ENCODE data around the gene DNAH14. TPM values are rescaled to one million over a fixed set of nuclear protein-coding genes. Genes with fewer than 3 reads are reported as not detected.

DNAH14 gene
- total and polyA plus RNA-seq, 2 donors (not counting 1 experiment from before 2014, with no cell fraction given): not detected

GRCh38 chr1:225435957-225436392, 506.5 kb downstream of the DNAH14 start:
- 8% methylated on average over 6 of the region's 6 CpGs for WGBS (ENCODE audit: insufficient coverage)

More at GRCh38 chr1:225435957-225436392, 506.5 kb downstream of the DNAH14 start:
- Mint-ChIP-seq H3K27ac (peak overlapping the region; percentile 60), H3K4me3 (peak overlapping the region; percentile 36), H3K4me1 (peaks cover 35% of the 10 kb centered on the region), H3K27me3 (no peaks in the 10 kb centered on the region), H3K9me3 (ENCODE audit: insufficient read depth) (no peaks in the 10 kb centered on the region)
- peak overlapping the region; percentile 2 for H3K9ac ChIP-seq (ENCODE audit: low read length)
- no peaks in the 10 kb centered on the region for H4K20me1 ChIP-seq (ENCODE audit: control insufficient read depth, insufficient read depth, low read length, poor library complexity, severe bottlenecking)
- peak; percentile 53 for DNase-seq
- peak overlapping the region; percentile 30 to 37 for H3K27ac ChIP-seq (ENCODE audit: low read length in 2 of 2)
- H3K9me3 ChIP-seq (ENCODE audit: control extremely low read depth in 1 of 3, control insufficient read depth in 2 of 3, insufficient read depth in 1 of 3, low read length in 2 of 3): peaks cover 0 to 6% (median 0%) of the 10 kb centered on the region in 3 donors
- peak; percentile 81 for ATAC-seq (ENCODE audit: low read depth)
- H3K4me2 ChIP-seq (replicated peaks; ENCODE audit: low read depth, low read length, poor library complexity, severe bottlenecking): peak overlapping the region; percentile 56
- H3K4me1 ChIP-seq (ENCODE audit: control insufficient read depth in 2 of 2, insufficient read depth in 2 of 2, low read length in 2 of 2): peaks cover 26 to 39% of the 10 kb centered on the region in 2 donors
- peak overlapping the region; percentile 61 for H2AFZ ChIP-seq (ENCODE audit: insufficient read depth, low read depth, low read length, poor library complexity, severe bottlenecking)
- no peaks in the 10 kb centered on the region for H3K79me2 ChIP-seq (ENCODE audit: control insufficient read depth, insufficient read depth, low read length)
- no peaks in the 10 kb centered on the region for H3K36me3 ChIP-seq (replicated peaks in 1 of 2; ENCODE audit: control extremely low read depth in 1 of 2, control insufficient read depth in 1 of 2, extremely low read depth in 1 of 2, insufficient read depth in 2 of 2, low read length in 1 of 2)
- no peaks in the 10 kb centered on the region for H3K27me3 ChIP-seq (replicated peaks in 1 of 4; ENCODE audit: control extremely low read depth in 1 of 4, control insufficient read depth in 3 of 4, insufficient read depth in 4 of 4, low read length in 3 of 4)
- intact Hi-C loops (cut with micrococcal nuclease): loop anchor here (1.0 kb wide), 1 partner anchor 8 kb away; the partner anchor contains the start of gene LBR
- ChIA-PET POLR2A (interaction anchor here (1.1 kb wide), 1 partner anchor 9 kb away, joined by 7 read pairs; no protein-coding TSS in a partner anchor), CTCF (no interaction called here)
- peak overlapping the region in 1 of 5 experiments; percentile 4 for H3K4me3 ChIP-seq (ENCODE audit: control extremely low read depth in 1 of 5, extremely low read depth in 1 of 5, insufficient read depth in 1 of 5, low read depth in 2 of 5, low read length in 4 of 5)
- no peak for TF ChIP-seq EZH2 (IDR thresholded peaks at IDR 0.05; ENCODE audit: borderline replicate concordance, insufficient read depth, low read depth, low read length, poor library complexity, severe bottlenecking)
- TF ChIP-seq CTCF (IDR thresholded peaks at IDR 0.05): no peak

All from B cell (primary cell).